ENCODE results near the gene JSRP1.

GRCh38 chr19:2242816-2243215, 13.4 kb downstream of the JSRP1 start:
- TF ChIP-seq POLR2A (IDR thresholded peaks at IDR 0.05; ENCODE audit: low read depth, low read length) (no peak), POLR2AphosphoS5 (IDR thresholded peaks at IDR 0.05; ENCODE audit: low read depth, low read length) (no peak), PAX5 (IDR thresholded peaks at IDR 0.05; ENCODE audit: insufficient read depth, low read length, severe bottlenecking) (no peak), TAF1 (IDR thresholded peaks at IDR 0.05; ENCODE audit: low read depth, low read length) (no peak)

Data from GM12891 (cell line).